Parathyroid adenoma (tissue), 2 donors: Measurements from ENCODE around the gene GTF2E1.

Experiments used
- H2AFZ ChIP-seq: fragments of 300-600 bp; sonication (generic); one replicate; pipeline ENCODE4 v1.7.0; 2017; ENCODE audit warnings: antibody characterized with exemption, mild to moderate bottlenecking
- H3K27ac ChIP-seq: fragments of 300-600 bp; sonication (generic); one replicate; pipeline ENCODE4 v1.7.0; 2017
- H3K27me3 ChIP-seq: fragments of 300-600 bp; sonication (generic); one replicate; pipeline ENCODE4 v1.7.0; 2017; ENCODE audit warnings: low read length; ENCODE audit not compliant: control insufficient read depth, insufficient read depth
- H3K36me3 ChIP-seq: fragments of 300-600 bp; sonication (generic); one replicate; pipeline ENCODE4 v1.7.0; 2017; ENCODE audit warnings: low read length; ENCODE audit not compliant: control insufficient read depth, insufficient read depth
- H3K4me1 ChIP-seq: fragments of 300-600 bp; sonication (generic); one replicate; pipeline ENCODE4 v1.7.0; 2017; ENCODE audit warnings: control low read depth
- H3K4me2 ChIP-seq: fragments of 300-600 bp; sonication (generic); one replicate; pipeline ENCODE4 v1.7.0; 2017; ENCODE audit warnings: low read length
- H3K4me3 ChIP-seq: fragments of 300-600 bp; sonication (generic); one replicate; pipeline ENCODE4 v1.7.0; 2017; ENCODE audit warnings: low read depth, low read length
- H3K79me2 ChIP-seq: fragments of 300-600 bp; sonication (generic); one replicate; pipeline ENCODE4 v1.7.0; 2017; ENCODE audit warnings: control low read depth
- H3K9ac ChIP-seq: fragments of 300-600 bp; sonication (generic); one replicate; pipeline ENCODE4 v1.7.0; 2017; ENCODE audit warnings: mild to moderate bottlenecking
- H3K9me3 ChIP-seq: fragments of 300-600 bp; sonication (generic); one replicate; pipeline ENCODE4 v1.7.0; 2017; ENCODE audit warnings: low read length; ENCODE audit not compliant: control insufficient read depth
- TF ChIP-seq, protein P1 (sequence below): fragments of 300-600 bp; sonication (generic); IDR thresholded peaks from one replicate; pipeline ENCODE4 v1.7.0; 2017; ENCODE audit warnings: antibody characterized with exemption, mild to moderate bottlenecking
- donor health status: primary hyperparathyroidism.

Gene GTF2E1

DNA sequence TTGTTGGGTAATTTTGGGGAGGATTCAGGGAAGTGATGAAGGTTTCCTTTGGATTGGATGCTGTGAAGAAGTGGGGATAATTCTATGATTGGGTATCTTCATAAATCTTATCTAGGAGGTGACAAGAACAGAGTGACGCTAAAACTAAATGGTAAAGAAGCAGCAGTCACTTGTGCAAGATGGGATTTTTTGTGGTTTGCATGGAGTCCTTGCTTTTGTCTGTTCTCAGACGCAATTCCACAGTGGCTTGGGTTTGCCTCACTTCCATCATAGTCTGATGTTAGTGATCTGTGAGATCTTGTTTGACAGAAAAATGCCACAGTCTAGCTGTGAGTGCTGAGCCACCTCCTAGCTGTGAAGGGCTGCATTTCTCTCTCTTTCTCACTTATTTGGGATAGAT, 26.9 kb downstream of the GTF2E1 start:
- Histone ChIP-seq H3K9ac (no peak overlapping the region), H2AFZ (no peak overlapping the region), H3K4me3 (no peak overlapping the region), H3K27me3 (no peaks in the 10 kb centered on the region), H3K79me2 (peaks cover 2% of the 10 kb centered on the region), H3K27ac (no peak overlapping the region), H3K36me3 (no peaks in the 10 kb centered on the region), H3K9me3 (no peaks in the 10 kb centered on the region), H3K4me1 (peaks cover 9% of the 10 kb centered on the region), H3K4me2 (no peak overlapping the region)
- TF ChIP-seq, protein P1, sequence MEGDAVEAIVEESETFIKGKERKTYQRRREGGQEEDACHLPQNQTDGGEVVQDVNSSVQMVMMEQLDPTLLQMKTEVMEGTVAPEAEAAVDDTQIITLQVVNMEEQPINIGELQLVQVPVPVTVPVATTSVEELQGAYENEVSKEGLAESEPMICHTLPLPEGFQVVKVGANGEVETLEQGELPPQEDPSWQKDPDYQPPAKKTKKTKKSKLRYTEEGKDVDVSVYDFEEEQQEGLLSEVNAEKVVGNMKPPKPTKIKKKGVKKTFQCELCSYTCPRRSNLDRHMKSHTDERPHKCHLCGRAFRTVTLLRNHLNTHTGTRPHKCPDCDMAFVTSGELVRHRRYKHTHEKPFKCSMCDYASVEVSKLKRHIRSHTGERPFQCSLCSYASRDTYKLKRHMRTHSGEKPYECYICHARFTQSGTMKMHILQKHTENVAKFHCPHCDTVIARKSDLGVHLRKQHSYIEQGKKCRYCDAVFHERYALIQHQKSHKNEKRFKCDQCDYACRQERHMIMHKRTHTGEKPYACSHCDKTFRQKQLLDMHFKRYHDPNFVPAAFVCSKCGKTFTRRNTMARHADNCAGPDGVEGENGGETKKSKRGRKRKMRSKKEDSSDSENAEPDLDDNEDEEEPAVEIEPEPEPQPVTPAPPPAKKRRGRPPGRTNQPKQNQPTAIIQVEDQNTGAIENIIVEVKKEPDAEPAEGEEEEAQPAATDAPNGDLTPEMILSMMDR, result no peak

DNA sequence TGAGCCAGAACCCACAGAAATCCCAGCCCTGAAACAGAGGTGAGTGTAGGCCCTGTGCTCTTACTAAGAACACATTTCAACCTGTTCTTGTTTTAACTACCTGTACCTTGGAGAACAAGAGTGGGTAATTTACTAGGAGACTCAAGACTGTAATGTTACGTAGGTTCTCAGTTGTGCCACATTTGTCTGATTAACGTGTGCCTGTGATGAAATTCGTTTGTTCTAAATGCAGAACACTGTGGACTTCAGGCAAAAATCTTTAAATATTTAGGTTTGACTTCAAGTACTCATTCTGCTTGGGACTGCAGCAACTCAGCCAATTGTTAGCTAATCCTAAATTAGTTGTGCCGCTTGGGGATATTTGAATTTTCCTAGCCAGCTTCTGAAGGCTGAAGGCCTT, 28.3 kb downstream of the GTF2E1 start:
- TF ChIP-seq, protein P1, result no peak
- Histone ChIP-seq H3K9me3 (no peaks in the 10 kb centered on the region), H3K4me2 (no peak overlapping the region), H3K27me3 (no peaks in the 10 kb centered on the region), H3K27ac (no peak overlapping the region), H3K4me1 (peaks cover 7% of the 10 kb centered on the region), H2AFZ (no peak overlapping the region), H3K9ac (no peak overlapping the region), H3K36me3 (no peaks in the 10 kb centered on the region), H3K4me3 (no peak overlapping the region), H3K79me2 (peaks cover 2% of the 10 kb centered on the region)

GRCh38 chr3:120772081-120772480, 29.5 kb downstream of the GTF2E1 start:
- TF ChIP-seq, protein P1, result no peak
- no peaks in the 10 kb centered on the region for H3K27me3 ChIP-seq
- H3K9ac ChIP-seq, result no peak overlapping the region
- H3K9me3 ChIP-seq, result no peaks in the 10 kb centered on the region
- H2AFZ ChIP-seq, result no peak overlapping the region
- H3K4me3 ChIP-seq, result no peak overlapping the region
- H3K79me2 ChIP-seq, result peaks cover 2% of the 10 kb centered on the region
- H3K4me2 ChIP-seq, result no peak overlapping the region
- peaks cover 7% of the 10 kb centered on the region for H3K4me1 ChIP-seq
- H3K27ac ChIP-seq, result no peak overlapping the region
- H3K36me3 ChIP-seq, result no peaks in the 10 kb centered on the region

- Histone ChIP-seq H3K79me2 (peaks cover 2% of the 10 kb centered on the region), H3K36me3 (no peaks in the 10 kb centered on the region), H3K27me3 (no peaks in the 10 kb centered on the region), H3K4me2 (no peak overlapping the region), H2AFZ (no peak overlapping the region), H3K9me3 (no peaks in the 10 kb centered on the region), H3K4me3 (no peak overlapping the region), H3K9ac (no peak overlapping the region), H3K4me1 (no peaks in the 10 kb centered on the region), H3K27ac (no peak overlapping the region)
- TF ChIP-seq, protein P1, result no peak
Observed at GRCh38 chr3:120773932-120774331, 31.4 kb downstream of the GTF2E1 start.

GRCh38 chr3:120775411-120775810, 32.9 kb downstream of the GTF2E1 start:
- H3K27me3 ChIP-seq, result no peaks in the 10 kb centered on the region
- H3K36me3 ChIP-seq, result no peaks in the 10 kb centered on the region
- H3K4me1 ChIP-seq, result no peaks in the 10 kb centered on the region
- no peaks in the 10 kb centered on the region for H3K9me3 ChIP-seq
- H3K4me2 ChIP-seq, result no peak overlapping the region
- no peak overlapping the region for H3K4me3 ChIP-seq
- TF ChIP-seq, protein P1, result no peak
- H3K27ac ChIP-seq, result no peak overlapping the region
- no peak overlapping the region for H2AFZ ChIP-seq
- no peaks in the 10 kb centered on the region for H3K79me2 ChIP-seq
- H3K9ac ChIP-seq, result no peak overlapping the region
